Endodermal cell (in vitro differentiated cells): ENCODE results near the gene OR5AL1. TPM values are rescaled to one million over a fixed set of nuclear protein-coding genes. Genes with fewer than 3 reads are reported as not detected.

Source experiments
- DNase-seq: peaks from one replicate; pipeline ENCODE4 v3.0.0-alpha.2; 2017
- H3K27ac ChIP-seq: 2 replicates; pipeline ENCODE4 v1.5.1; 2013; ENCODE audit warnings: mild to moderate bottlenecking, low read depth, low read length, moderate library complexity
- H3K27me3 ChIP-seq: 2 replicates; pipeline ENCODE4 v1.6.1; 2013; ENCODE audit warnings: mild to moderate bottlenecking, low read length, moderate library complexity; ENCODE audit not compliant: insufficient read depth, control insufficient read depth, poor library complexity, severe bottlenecking
- H3K36me3 ChIP-seq: 2 replicates; pipeline ENCODE4 v1.7.0; 2013; ENCODE audit warnings: mild to moderate bottlenecking, low read length, moderate library complexity; ENCODE audit not compliant: control insufficient read depth, insufficient read depth
- H3K4me1 ChIP-seq: one replicate; pipeline ENCODE4 v1.7.0; 2013; ENCODE audit warnings: low read length; ENCODE audit not compliant: control insufficient read depth, insufficient read depth
- H3K4me3 ChIP-seq: 2 replicates; pipeline ENCODE4 v1.5.1; 2013; ENCODE audit warnings: mild to moderate bottlenecking, low read length, moderate library complexity
- H3K9ac ChIP-seq: 2 replicates; pipeline ENCODE4 v1.6.1; 2013; ENCODE audit warnings: mild to moderate bottlenecking, low read length, moderate library complexity; ENCODE audit not compliant: poor library complexity, severe bottlenecking; ENCODE audit errors: extremely low read depth
- H3K9me3 ChIP-seq: 2 replicates; pipeline ENCODE4 v1.6.1; 2013; ENCODE audit warnings: mild to moderate bottlenecking, low read length, moderate library complexity; ENCODE audit not compliant: control insufficient read depth
- H3K27ac Mint-ChIP-seq: 2 replicates; pipeline ENCODE4 v1.8.0; 2020; ENCODE audit warnings: mixed read lengths
- H3K27me3 Mint-ChIP-seq: 2 replicates; pipeline ENCODE4 v1.8.0; 2021; ENCODE audit warnings: mild to moderate bottlenecking, mixed read lengths; ENCODE audit not compliant: insufficient read depth
- H3K36me3 Mint-ChIP-seq: 2 replicates; pipeline ENCODE4 v1.8.0; 2020; ENCODE audit warnings: low read depth, mixed read lengths
- H3K4me1 Mint-ChIP-seq: 2 replicates; pipeline ENCODE4 v1.8.0; 2020; ENCODE audit warnings: mixed read lengths
- H3K4me3 Mint-ChIP-seq: 2 replicates; pipeline ENCODE4 v1.8.0; 2020; ENCODE audit warnings: mild to moderate bottlenecking, moderate library complexity, mixed read lengths
- H3K9me3 Mint-ChIP-seq: 2 replicates; pipeline ENCODE4 v1.8.0; 2020; ENCODE audit warnings: mild to moderate bottlenecking, mixed read lengths
- CTCF ChIP-seq: fragments of 200-600 bp; sonication (generic); conservative IDR thresholded peaks from 2 replicates; pipeline ENCODE4 v1.5.0; 2021; ENCODE audit warnings: antibody characterized with exemption, mild to moderate bottlenecking
- WGBS, 2 experiments: methylation state at CpG; one replicate each; pipeline versions ENCODE4 v1.1.5 to v1.1.7; 2013; ENCODE audit warnings: missing lambda C conversion rate in 2 of 2, mixed read lengths in 1 of 2; ENCODE audit not compliant: insufficient coverage in 1 of 2, insufficient read length in 1 of 2; 5-methylcytosine and 5-hydroxymethylcytosine counted together
- long read RNA-seq, 4 experiments: library from polyadenylated mRNA in 2 of 4; library from RNA in 1 of 4; library from capped mRNA in 1 of 4; stranded (forward) in 3 of 4; unstranded in 1 of 4; transcript quantifications; one replicate each; pipeline ENCODE4 v2.0.0, GENCODE V29; 2020 to 2021; ENCODE audit warnings: inconsistent platforms in 1 of 4
- polyA plus RNA-seq, 2 experiments: library from polyadenylated mRNA; stranded (reverse); fragments of 50-300 nt; gene quantifications; one replicate each; pipeline ENCODE4 v1.2.3, GENCODE V29; 2013
- total RNA-seq, 2 donors: library from RNA; stranded (reverse); fragmentation: NEBNext Ultra II Directional in 1 of 2; extraction: Animal tissue kit (Norgen Biotek cat#: 25700) in 1 of 2; gene quantifications; 2 replicates in 1 of 2; 3 replicates in 1 of 2; pipeline ENCODE4 v1.2.1, GENCODE V29; 2021

The OR5AL1 gene
- not detected for total RNA-seq
- not detected for polyA plus RNA-seq (2013, experiment 1 of 2)
- polyA plus RNA-seq (2013, experiment 2 of 2), result not detected
- long read RNA-seq, experiment 1, result 0 reads
- long read RNA-seq, experiment 2, result 0 reads
- long read RNA-seq, experiment 3, result 0 reads
- long read RNA-seq, experiment 4, result 0 reads

- no peak within 1 kb of the TSS for H3K4me3 ChIP-seq
- H3K36me3 ChIP-seq, result no peaks in the 10 kb centered on the region
- Mint-ChIP-seq H3K9me3 (no peaks in the 10 kb centered on the region), H3K27me3 (no peaks in the 10 kb centered on the region), H3K36me3 (no peaks in the 10 kb centered on the region), H3K27ac (no peak within 1 kb of the TSS), H3K4me1 (no peaks in the 10 kb centered on the region), H3K4me3 (no peak within 1 kb of the TSS)
- H3K4me1 ChIP-seq, result no peaks in the 10 kb centered on the region
- no peak within 1 kb of the TSS for H3K27ac ChIP-seq
- WGBS, 2 experiments, result 86% methylated on average over 1 of the region's 1 CpG; no CpG with 5 or more reads in 1 of the 2 experiments
- TF ChIP-seq CTCF, result no peak
- DNase-seq, result no peak
- no peak within 1 kb of the TSS for H3K9ac ChIP-seq
- H3K9me3 ChIP-seq, result no peaks in the 10 kb centered on the region
- H3K27me3 ChIP-seq, result no peaks in the 10 kb centered on the region
These were observed at the start of gene OR5AL1 for GRCh38 chr11:56412396-56412795. TSS of gene OR5AL1 (plus strand) at chr11:56412696.

- H3K27ac Mint-ChIP-seq, result no peak within 1 kb of the TSS
These were observed 37.2 kb upstream of the OR5AL1 start, which contains the start of gene OR8U1 for GRCh38 chr11:56375324-56375723. TSS of gene OR8U1 (plus strand) at chr11:56375624. CDS start at chr11:56375624, 0 bp downstream.

GRCh38 chr11:56380120-56380519 lies 32.4 kb upstream of the OR5AL1 start:
- H3K4me1 Mint-ChIP-seq, result no peaks in the 10 kb centered on the region
- Histone ChIP-seq H3K27ac (no peak overlapping the region), H3K9me3 (no peaks in the 10 kb centered on the region), H3K4me1 (no peaks in the 10 kb centered on the region), H3K9ac (no peak overlapping the region), H3K4me3 (no peak overlapping the region), H3K27me3 (no peaks in the 10 kb centered on the region), H3K36me3 (no peaks in the 10 kb centered on the region)
- WGBS, 2 experiments, result 94 to 100% methylated on average over 1 of the region's 2 CpGs
- TF ChIP-seq CTCF, result no peak
- H3K36me3 Mint-ChIP-seq, result no peaks in the 10 kb centered on the region
- DNase-seq, result no peak
- H3K9me3 Mint-ChIP-seq, result no peaks in the 10 kb centered on the region
- H3K27ac Mint-ChIP-seq, result no peak overlapping the region
- no peak overlapping the region for H3K4me3 Mint-ChIP-seq
- no peaks in the 10 kb centered on the region for H3K27me3 Mint-ChIP-seq

More at GRCh38 chr11:56375324-56375723, 37.2 kb upstream of the OR5AL1 start, which contains the start of gene OR8U1:
- Mint-ChIP-seq H3K9me3 (no peaks in the 10 kb centered on the region), H3K4me3 (no peak within 1 kb of the TSS), H3K4me1 (no peaks in the 10 kb centered on the region), H3K36me3 (no peaks in the 10 kb centered on the region), H3K27me3 (no peaks in the 10 kb centered on the region)
- no peak for DNase-seq
- no peaks in the 10 kb centered on the region for H3K4me1 ChIP-seq
- H3K4me3 ChIP-seq, result no peak within 1 kb of the TSS
- H3K27ac ChIP-seq, result no peak within 1 kb of the TSS
- no peaks in the 10 kb centered on the region for H3K36me3 ChIP-seq
- WGBS, 2 experiments, result 42 to 71% methylated on average over 1 of the region's 2 CpGs
- no peaks in the 10 kb centered on the region for H3K27me3 ChIP-seq
- no peak for TF ChIP-seq CTCF
- H3K9ac ChIP-seq, result no peak within 1 kb of the TSS
- no peaks in the 10 kb centered on the region for H3K9me3 ChIP-seq
